Trophoblast cell (in vitro differentiated cells and primary cell): ENCODE measurements around the gene TBC1D8.

Experiments used
- DNase-seq, 2 donors: peaks; one replicate each; pipeline ENCODE4 v3.0.0-alpha.2; 2016
- H2AFZ ChIP-seq: 2 replicates; pipeline ENCODE4 v1.6.1; 2013; ENCODE audit warnings: low read length, moderate library complexity, mild to moderate bottlenecking; ENCODE audit not compliant: insufficient read depth, poor library complexity
- H2AK5ac ChIP-seq: 2 replicates; pipeline ENCODE4 v1.6.1; 2013; ENCODE audit warnings: mild to moderate bottlenecking, low read length
- H2BK120ac ChIP-seq: 2 replicates; pipeline ENCODE4 v1.6.1; 2013; ENCODE audit warnings: low read length, mild to moderate bottlenecking, moderate library complexity; ENCODE audit not compliant: insufficient read depth, poor library complexity
- H2BK12ac ChIP-seq: 2 replicates; pipeline ENCODE4 v1.6.1; 2013; ENCODE audit warnings: mild to moderate bottlenecking, low read length, moderate library complexity
- H2BK5ac ChIP-seq: 2 replicates; pipeline ENCODE4 v1.6.1; 2013; ENCODE audit warnings: low read length, low read depth, moderate library complexity, mild to moderate bottlenecking; ENCODE audit not compliant: poor library complexity
- H3K14ac ChIP-seq: 2 replicates; pipeline ENCODE4 v1.6.1; 2013; ENCODE audit warnings: mild to moderate bottlenecking, low read length
- H3K18ac ChIP-seq: 2 replicates; pipeline ENCODE4 v1.6.1; 2013; ENCODE audit warnings: mild to moderate bottlenecking, low read length
- H3K23ac ChIP-seq: 2 replicates; pipeline ENCODE4 v1.6.1; 2013; ENCODE audit warnings: low read length
- H3K27ac ChIP-seq: 2 replicates; pipeline ENCODE4 v1.5.1; 2013; ENCODE audit warnings: low read depth, mild to moderate bottlenecking, inconsistent platforms, low read length, moderate library complexity
- H3K27me3 ChIP-seq: 2 replicates; pipeline ENCODE4 v1.6.1; 2013; ENCODE audit warnings: inconsistent platforms, mild to moderate bottlenecking, low read length, moderate library complexity; ENCODE audit not compliant: insufficient read depth
- H3K36me3 ChIP-seq, 2 experiments: 1 replicate in 1 of 2; 2 replicates in 1 of 2; pipeline ENCODE4 v1.6.1; 2013; ENCODE audit warnings: low read length in 2 of 2, mild to moderate bottlenecking in 2 of 2, moderate library complexity in 1 of 2; ENCODE audit not compliant: insufficient read depth in 2 of 2, control insufficient read depth in 1 of 2
- H3K4ac ChIP-seq: 2 replicates; pipeline ENCODE4 v1.6.1; 2013; ENCODE audit warnings: low read depth, mild to moderate bottlenecking, low read length, moderate library complexity
- H3K4me1 ChIP-seq, 2 experiments: 1 replicate in 1 of 2; 2 replicates in 1 of 2; pipeline ENCODE4 v1.6.1; 2013; ENCODE audit warnings: low read length in 2 of 2, mild to moderate bottlenecking in 2 of 2, moderate library complexity in 1 of 2; ENCODE audit not compliant: insufficient read depth in 2 of 2, control insufficient read depth in 1 of 2
- H3K4me2 ChIP-seq: 2 replicates; pipeline ENCODE4 v1.6.1; 2013; ENCODE audit warnings: inconsistent platforms, mild to moderate bottlenecking, low read length, moderate library complexity
- H3K4me3 ChIP-seq: 2 replicates; pipeline ENCODE4 v1.5.1; 2013; ENCODE audit warnings: mild to moderate bottlenecking, low read depth, low read length, inconsistent platforms
- H3K79me1 ChIP-seq: one replicate; pipeline ENCODE4 v1.6.1; 2013; ENCODE audit warnings: low read length
- H3K79me2 ChIP-seq: 2 replicates; pipeline ENCODE4 v1.6.1; 2013; ENCODE audit warnings: low read length, mild to moderate bottlenecking; ENCODE audit not compliant: control insufficient read depth, insufficient read depth, poor library complexity
- H3K9ac ChIP-seq: 2 replicates; pipeline ENCODE4 v1.6.1; 2013; ENCODE audit warnings: mild to moderate bottlenecking, low read length
- H3K9me3 ChIP-seq: 2 replicates; pipeline ENCODE4 v1.6.1; 2013; ENCODE audit warnings: low read depth, mild to moderate bottlenecking, control low read depth, inconsistent platforms, low read length; ENCODE audit not compliant: insufficient read depth
- H4K12ac ChIP-seq: 2 replicates; pipeline ENCODE4 v1.6.1; 2013; ENCODE audit warnings: low read depth, mild to moderate bottlenecking, low read length, moderate library complexity
- H4K8ac ChIP-seq: 2 replicates; pipeline ENCODE4 v1.6.1; 2013; ENCODE audit warnings: low read depth, mild to moderate bottlenecking, low read length, moderate library complexity
- H4K91ac ChIP-seq: one replicate; pipeline ENCODE4 v1.6.1; 2013; ENCODE audit warnings: low read depth, mild to moderate bottlenecking, low read length, moderate library complexity
- WGBS: extraction: QIAGEN DNeasy Blood & Tissue Kit; methylation state at CpG from one replicate; pipeline ENCODE4 v1.1.7; 2013; ENCODE audit warnings: missing lambda C conversion rate; ENCODE audit not compliant: insufficient read length, insufficient coverage; ENCODE audit errors: extremely low coverage; 5-methylcytosine and 5-hydroxymethylcytosine counted together

The TBC1D8 gene

DNA sequence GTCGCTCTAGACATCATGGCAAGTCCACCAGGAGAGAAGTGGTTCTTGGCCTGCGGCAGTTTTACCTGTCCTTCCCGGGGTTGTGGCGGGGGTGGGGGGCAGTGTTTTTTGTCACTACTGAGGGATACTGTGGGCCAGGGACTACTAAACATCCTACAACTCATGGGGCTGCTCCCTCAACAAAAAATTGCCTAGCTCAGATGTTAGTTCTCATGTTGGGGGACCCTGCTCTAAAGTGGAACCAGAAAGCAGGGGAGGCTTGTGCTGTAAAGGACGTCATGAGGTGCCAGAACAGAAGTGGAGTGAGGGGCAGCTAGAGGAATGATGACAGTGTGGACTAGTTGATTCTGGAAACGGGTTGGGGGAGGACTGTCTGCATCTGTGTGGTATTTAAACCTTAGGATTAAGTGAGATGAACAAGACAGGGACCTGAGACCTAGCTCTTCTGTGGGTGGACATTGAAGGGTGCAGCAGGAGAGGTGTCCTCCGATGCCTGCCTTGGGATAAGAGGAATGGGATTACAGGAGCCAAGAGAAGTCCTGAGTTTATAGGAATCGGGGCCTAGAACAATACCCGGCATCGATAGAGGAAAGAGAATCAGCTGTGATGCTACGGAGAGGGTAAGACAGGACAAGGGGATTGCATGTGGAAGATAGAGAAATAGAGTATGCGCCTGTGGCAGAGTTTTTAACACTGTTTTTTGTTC is 146.4 kb downstream of the TBC1D8 start:
- Histone ChIP-seq H3K23ac (no peak overlapping the region), H4K91ac (no peak overlapping the region), H3K18ac (peak overlapping the region; percentile 63), H3K4ac (peak overlapping the region; percentile 51), H3K4me2 (no peak overlapping the region), H3K9ac (no peak overlapping the region), H2BK5ac (no peak overlapping the region), H3K9me3 (peaks cover 3% of the 10 kb centered on the region), H3K4me3 (no peak overlapping the region), H3K4me1 (peaks cover 3 to 8% of the 10 kb centered on the region in 2 experiments), H2BK120ac (no peak overlapping the region), H3K79me2 (peaks cover 15% of the 10 kb centered on the region), H3K27ac (no peak overlapping the region), H3K36me3 (peaks cover 21 to 41% of the 10 kb centered on the region in 2 experiments), H4K8ac (no peak overlapping the region), H3K14ac (no peak overlapping the region), H2AFZ (no peak overlapping the region), H3K27me3 (no peaks in the 10 kb centered on the region), H2AK5ac (no peak overlapping the region), H4K12ac (no peak overlapping the region), H3K79me1 (peaks cover 11% of the 10 kb centered on the region), H2BK12ac (no peak overlapping the region)
- DNase-seq = no peak
- no CpG with 5 or more reads among the region's 12 CpGs for WGBS

DNA sequence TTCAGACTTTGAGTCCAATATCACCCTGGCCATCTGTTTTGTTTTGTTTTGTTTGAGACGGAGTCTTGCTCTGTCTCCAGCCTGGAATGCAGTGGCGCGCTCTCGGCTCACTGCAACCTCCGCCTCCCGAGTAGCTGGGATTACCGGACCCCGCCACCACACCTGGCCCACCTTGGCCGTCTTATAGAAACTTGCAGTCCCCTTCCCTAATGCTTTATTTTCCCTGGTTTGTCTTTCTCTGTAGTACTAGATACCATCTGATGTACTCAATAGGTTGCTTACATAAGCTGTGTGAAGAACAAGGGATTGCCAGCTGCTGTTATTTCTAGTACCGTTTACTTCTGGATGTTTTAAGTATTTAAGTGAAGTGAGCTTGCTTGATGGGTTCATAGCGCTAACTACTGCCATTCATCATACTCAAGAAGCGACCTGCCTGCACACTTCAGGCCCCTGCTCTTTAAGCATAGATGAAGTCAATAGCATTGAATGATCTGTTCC is 147.9 kb downstream of the TBC1D8 start:
- Histone ChIP-seq H3K4me3 (peak overlapping the region; percentile 65), H3K4me2 (peak overlapping the region; percentile 73), H4K8ac (no peak overlapping the region), H3K4ac (peak overlapping the region; percentile 38), H3K23ac (no peak overlapping the region), H3K9ac (no peak overlapping the region), H3K79me1 (peaks cover 11% of the 10 kb centered on the region), H3K4me1 (peaks cover 3 to 8% of the 10 kb centered on the region in 2 experiments), H2AFZ (no peak overlapping the region), H3K27ac (no peak overlapping the region), H4K91ac (no peak overlapping the region), H3K14ac (no peak overlapping the region), H3K79me2 (peaks cover 15% of the 10 kb centered on the region), H3K9me3 (peaks cover 3% of the 10 kb centered on the region), H2AK5ac (no peak overlapping the region), H2BK12ac (no peak overlapping the region), H3K36me3 (peaks cover 20 to 37% of the 10 kb centered on the region in 2 experiments), H3K18ac (no peak overlapping the region), H3K27me3 (no peaks in the 10 kb centered on the region), H2BK5ac (no peak overlapping the region), H4K12ac (no peak overlapping the region), H2BK120ac (no peak overlapping the region)
- DNase-seq = no peak
- WGBS = no CpG with 5 or more reads among the region's 12 CpGs

DNA sequence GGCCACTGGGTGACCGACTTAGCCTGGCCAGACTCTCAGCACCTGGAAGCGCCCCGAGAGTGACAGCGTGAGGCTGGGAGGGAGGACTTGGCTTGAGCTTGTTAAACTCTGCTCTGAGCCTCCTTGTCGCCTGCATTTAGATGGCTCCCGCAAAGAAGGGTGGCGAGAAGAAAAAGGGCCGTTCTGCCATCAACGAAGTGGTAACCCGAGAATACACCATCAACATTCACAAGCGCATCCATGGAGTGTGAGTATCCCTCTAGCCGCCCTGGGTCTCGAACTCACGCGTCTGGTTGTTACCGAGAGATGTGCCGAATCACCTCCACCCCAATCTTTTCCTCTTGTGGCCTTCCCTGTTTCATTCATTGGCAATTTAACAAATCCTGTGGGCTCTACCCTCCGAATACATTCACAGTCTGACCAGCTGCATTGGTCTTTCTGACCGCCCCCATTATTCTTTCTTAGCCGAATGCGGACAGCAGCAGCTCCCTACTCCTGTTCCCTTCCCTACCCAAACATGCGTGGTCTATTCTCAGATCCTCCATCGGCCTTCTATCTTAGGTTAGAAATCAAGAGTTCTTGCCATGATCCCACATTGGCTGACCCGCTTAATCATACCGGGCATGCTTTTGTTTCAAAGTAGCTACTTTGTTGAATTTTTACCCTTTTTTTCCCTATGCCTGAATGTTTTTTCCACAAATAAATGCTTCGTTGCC is 148.5 kb downstream of the TBC1D8 start:
- peak in 1 of 2 donors; percentile 20 for DNase-seq
- H4K8ac ChIP-seq = peak overlapping the region; percentile 82
- H3K27ac ChIP-seq = peak overlapping the region; percentile 61
- peaks cover 3 to 8% of the 10 kb centered on the region in 2 experiments for H3K4me1 ChIP-seq
- WGBS = no CpG with 5 or more reads among the region's 26 CpGs
- peak overlapping the region; percentile 63 for H4K12ac ChIP-seq
- peak overlapping the region; percentile 92 for H3K14ac ChIP-seq
- peak overlapping the region; percentile 50 for H2AFZ ChIP-seq
- peaks cover 11% of the 10 kb centered on the region for H3K79me1 ChIP-seq
- peak overlapping the region; percentile 43 for H3K18ac ChIP-seq
- H4K91ac ChIP-seq = peak overlapping the region; percentile 86
- peaks cover 3% of the 10 kb centered on the region for H3K9me3 ChIP-seq
- peak overlapping the region; percentile 92 for H3K4me3 ChIP-seq
- H2BK5ac ChIP-seq = peak overlapping the region; percentile 63
- H3K79me2 ChIP-seq = peaks cover 15% of the 10 kb centered on the region
- peak overlapping the region; percentile 24 for H2BK120ac ChIP-seq
- peak overlapping the region; percentile 90 for H3K4ac ChIP-seq
- H3K36me3 ChIP-seq = peaks cover 16 to 33% of the 10 kb centered on the region in 2 experiments
- H3K9ac ChIP-seq = peak overlapping the region; percentile 96
- H2AK5ac ChIP-seq = peak overlapping the region; percentile 86
- H3K4me2 ChIP-seq = peak overlapping the region; percentile 73
- H2BK12ac ChIP-seq = no peak overlapping the region
- H3K23ac ChIP-seq = no peak overlapping the region
- no peaks in the 10 kb centered on the region for H3K27me3 ChIP-seq

DNA sequence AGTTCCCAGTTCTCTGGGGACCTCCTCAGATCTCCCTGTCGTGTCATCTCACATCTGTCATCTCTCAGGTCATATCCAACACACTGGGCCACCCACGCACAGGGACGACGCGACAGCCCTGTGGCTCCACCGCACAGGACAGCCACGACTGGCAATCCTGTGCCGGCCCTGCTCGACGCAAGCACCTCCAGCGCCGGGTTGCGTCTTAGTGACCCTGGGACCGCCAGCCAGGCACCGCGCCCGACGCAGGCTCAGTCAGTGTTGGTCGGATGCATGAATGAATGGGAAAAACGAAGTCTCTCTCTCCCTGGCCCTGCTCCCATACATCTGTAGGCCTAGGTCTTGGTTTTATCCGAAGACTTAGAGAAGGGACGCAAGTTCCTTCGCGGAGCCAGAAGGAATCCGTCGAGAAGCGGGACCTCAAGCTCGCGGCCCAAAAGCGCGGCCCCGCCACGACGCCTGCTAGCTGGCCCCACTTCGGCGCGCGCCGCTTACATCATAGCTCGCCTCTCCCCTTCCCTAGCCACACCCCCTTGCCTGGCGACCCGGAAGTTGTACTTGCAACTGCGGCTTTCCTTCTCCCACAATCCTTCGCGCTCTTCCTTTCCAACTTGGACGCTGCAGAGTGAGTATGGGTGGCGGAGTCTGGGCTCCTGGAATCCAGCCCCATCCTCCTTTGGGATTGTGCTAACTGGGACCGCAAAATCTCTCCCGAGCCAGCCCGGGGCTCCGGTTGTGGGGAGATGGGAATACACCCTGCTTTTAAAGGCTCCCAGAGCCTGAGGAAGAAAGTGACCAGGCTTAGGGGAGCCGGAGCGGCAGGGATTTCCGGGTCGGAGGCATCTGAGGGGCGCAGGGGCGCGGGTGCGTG is 149.3 kb downstream of the TBC1D8 start, which contains the start of gene RPL31:
TSS of gene RPL31 (plus strand) at position 599 of the 871 bp plus-strand sequence. CDS start 413 bp downstream, outside the sequence.
- Histone ChIP-seq H3K9ac (peak within 1 kb of the TSS; percentile 96), H2AFZ (peak within 1 kb of the TSS; percentile 50)

More for the DNA sequence above, 149.3 kb downstream of the TBC1D8 start, which contains the start of gene RPL31:
- H2BK12ac ChIP-seq = no peak within 1 kb of the TSS
- peak within 1 kb of the TSS; percentile 92 for H3K14ac ChIP-seq
- peaks cover 11% of the 10 kb centered on the region for H3K79me1 ChIP-seq
- peak within 1 kb of the TSS; percentile 28 for H2BK120ac ChIP-seq
- H3K27ac ChIP-seq = peak within 1 kb of the TSS; percentile 61
- no peak within 1 kb of the TSS for H3K23ac ChIP-seq
- peak within 1 kb of the TSS; percentile 92 for H3K4me3 ChIP-seq
- peak within 1 kb of the TSS; percentile 93 for H4K12ac ChIP-seq
- H3K27me3 ChIP-seq = no peaks in the 10 kb centered on the region
- H2BK5ac ChIP-seq = peak within 1 kb of the TSS; percentile 63
- no CpG with 5 or more reads among the region's 59 CpGs for WGBS
- H3K18ac ChIP-seq = peak within 1 kb of the TSS; percentile 62
- peak within 1 kb of the TSS; percentile 86 for H4K91ac ChIP-seq
- H3K36me3 ChIP-seq = peaks cover 14 to 27% of the 10 kb centered on the region in 2 experiments
- peak; percentile 92 to 95 for DNase-seq
- H3K79me2 ChIP-seq = peaks cover 15% of the 10 kb centered on the region
- H2AK5ac ChIP-seq = peak within 1 kb of the TSS; percentile 86
- peak within 1 kb of the TSS; percentile 90 for H3K4ac ChIP-seq
- peak within 1 kb of the TSS; percentile 73 for H3K4me2 ChIP-seq
- H3K9me3 ChIP-seq = peaks cover 3% of the 10 kb centered on the region
- peaks cover 3 to 8% of the 10 kb centered on the region in 2 experiments for H3K4me1 ChIP-seq
- H4K8ac ChIP-seq = peak within 1 kb of the TSS; percentile 96
